Fibroblast of skin of left quadriceps (primary cell): ENCODE data around the gene SPEF1.
"Not testable (repeated sequence)": the region's sequence is repeated elsewhere in the genome, so short reads cannot be mapped to it uniquely, and the experiment has no call there.

Experiments
- DNase-seq, 2 experiments: peaks; one replicate each; pipeline ENCODE4 v3.0.0-alpha.2; 2013; ENCODE audit warnings: low read depth in 2 of 2

Gene SPEF1, protein sequence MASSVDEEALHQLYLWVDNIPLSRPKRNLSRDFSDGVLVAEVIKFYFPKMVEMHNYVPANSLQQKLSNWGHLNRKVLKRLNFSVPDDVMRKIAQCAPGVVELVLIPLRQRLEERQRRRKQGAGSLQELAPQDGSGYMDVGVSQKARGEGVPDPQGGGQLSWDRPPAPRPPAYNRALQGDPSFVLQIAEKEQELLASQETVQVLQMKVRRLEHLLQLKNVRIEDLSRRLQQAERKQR

DNA sequence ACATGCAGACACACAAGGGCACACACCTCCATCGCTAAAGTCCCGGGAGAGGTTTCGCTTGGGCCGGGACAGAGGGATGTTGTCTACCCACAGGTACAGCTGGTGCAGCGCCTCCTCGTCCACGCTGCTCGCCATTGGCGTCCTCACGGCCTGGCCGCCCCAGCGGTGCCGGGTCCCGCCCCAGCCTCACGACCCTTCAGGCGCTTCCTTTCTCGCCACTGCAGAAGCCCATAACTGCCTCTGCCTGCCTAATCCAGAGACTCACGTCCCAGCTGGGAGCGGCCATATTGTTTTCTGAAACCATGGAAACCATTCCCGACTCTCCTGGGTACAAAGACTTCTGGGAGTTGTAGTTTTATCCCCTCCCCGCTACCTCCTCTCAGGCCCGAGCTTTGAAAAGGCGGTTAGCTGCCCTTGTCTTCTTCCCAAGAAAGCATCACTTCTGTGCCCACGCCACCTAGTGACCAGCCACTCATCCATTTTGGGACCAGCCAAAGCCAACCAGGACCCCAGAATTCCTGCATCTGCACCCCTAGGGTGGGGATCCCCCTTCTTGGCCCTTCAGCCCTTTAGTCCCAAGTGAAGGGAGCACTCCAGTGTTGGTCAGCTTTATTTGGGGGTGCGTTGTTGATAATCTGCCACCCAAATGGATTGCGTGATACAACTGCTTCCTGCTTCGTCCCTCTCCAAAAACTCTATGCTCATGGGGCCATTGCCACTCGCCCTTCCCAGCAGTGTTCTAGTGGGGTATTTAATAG lies at the start of gene SPEF1:
Gene SPEF1, minus strand, starts transcription at position 296 of the 758 bp plus-strand sequence. Its CDS starts 161 bp downstream, at position 135.
- peak; percentile 83 to 86 for DNase-seq

DNA sequence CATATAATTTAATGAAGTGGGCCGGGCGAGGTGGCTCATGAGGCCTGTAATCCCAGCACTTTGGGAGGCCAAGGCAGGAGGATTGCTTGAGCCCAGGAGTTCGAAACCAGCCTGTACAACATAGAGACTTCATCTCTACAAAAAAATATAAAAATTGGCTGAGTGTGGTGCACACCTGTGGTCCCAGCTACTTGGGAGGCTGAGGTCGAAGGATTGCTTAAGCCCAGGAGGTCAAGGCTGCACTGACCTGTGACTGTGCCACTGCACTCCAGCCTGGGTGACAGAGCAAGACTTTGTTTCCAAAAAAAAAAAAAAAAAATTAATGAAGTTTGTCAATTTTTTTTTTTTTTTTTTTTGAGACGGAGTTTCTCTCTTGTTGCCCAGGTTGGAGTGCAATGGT lies 48.6 kb upstream of the SPEF1 start:
- DNase-seq: not testable (repeated sequence)

DNA sequence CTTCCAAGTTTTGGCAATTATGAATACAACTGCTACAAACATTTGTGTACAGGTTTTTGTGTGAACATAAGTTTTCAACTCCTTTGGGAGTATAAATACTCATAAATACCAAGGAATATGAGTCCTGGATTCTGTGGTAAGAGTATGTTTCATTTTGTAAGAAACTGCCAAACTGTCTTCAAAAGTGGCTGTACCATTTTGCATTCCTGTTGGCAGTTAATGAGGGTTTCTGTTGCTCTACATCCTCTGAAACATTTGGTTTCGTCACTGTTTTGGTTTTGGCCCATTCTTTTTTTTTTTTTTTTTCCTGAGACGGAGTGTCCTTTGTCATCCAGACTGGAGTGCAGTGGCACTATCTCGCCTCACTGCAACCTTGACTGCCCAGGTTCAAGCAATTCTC lies 47.5 kb upstream of the SPEF1 start:
- no peak for DNase-seq

DNA sequence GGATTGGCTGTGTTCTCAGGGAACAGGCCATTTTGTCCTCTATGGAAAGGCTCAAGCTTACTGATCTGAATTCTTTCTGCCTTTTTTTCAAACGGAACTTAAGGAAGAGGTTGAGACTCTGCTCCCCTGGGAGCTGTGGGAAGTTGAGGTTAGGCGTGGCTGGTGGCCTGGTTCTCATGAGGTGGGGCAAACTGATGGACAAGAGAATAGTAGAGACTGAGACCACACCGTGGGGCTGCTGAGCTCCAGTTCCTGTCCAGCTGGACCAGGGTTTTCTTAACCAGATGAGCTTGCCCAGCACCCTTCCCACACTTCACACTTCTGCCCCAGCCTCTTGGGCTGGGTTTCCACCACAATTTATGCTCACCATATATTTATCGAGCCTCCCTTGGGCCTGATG lies 45.2 kb upstream of the SPEF1 start:
- no peak for DNase-seq

DNA sequence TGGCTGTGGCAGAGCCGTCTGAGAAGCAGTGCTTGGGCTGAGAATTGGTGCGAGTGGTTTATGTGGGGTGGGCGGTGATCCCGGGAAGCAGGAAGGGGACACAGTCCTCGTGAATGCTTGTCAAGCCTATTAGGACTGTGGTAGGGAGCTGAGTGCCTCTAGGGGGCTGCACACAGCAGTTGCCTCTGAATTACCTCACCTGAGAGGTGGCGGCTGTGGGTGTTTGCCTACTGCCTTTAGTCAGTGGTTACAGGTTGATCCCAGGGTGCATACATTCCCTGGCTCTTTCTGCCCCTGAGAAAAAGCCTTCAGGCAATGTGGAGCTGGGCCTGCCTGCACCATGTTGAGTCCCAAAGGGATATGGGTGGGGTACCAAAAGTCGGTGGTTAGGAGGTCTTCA lies 44.3 kb upstream of the SPEF1 start:
- DNase-seq: no peak

DNA sequence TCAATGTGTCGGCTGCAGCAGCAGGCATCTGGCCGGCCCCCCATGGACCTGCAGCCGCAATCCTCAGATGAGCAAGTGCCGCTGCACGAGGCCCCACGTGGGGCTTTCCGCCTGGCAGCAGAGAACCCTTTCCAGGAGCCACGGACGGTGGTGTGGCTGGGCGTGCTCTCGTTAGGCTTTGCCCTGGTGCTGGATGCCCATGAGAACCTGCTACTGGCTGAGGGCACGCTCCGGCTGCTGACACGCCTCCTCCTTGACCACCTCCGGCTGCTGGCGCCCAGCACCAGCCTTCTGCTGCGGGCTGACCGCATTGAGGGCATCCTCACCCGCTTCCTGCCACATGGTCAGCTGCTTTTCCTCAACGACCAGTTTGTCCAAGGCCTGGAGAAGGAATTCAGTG lies 42.6 kb upstream of the SPEF1 start:
- no peak for DNase-seq

DNA sequence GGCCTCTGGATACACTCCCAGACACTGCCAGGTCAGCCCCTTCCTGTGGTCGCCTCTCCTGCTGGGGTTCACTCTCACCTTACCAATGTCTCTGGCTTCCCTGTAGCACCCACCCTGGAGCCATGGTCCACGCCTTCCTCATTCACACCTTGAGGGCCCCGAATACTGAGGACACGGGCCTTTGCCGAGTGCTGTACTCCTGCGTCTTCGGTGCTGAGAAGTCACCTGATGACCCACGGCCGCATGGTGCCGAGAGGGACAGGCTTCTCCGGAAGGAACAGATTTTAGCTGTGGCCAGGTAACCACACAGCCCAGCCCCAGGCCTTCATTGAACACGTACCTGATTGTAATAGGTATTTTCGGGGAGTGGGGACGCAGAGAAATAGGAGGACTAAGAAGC lies 40.7 kb upstream of the SPEF1 start:
- no peak for DNase-seq

DNA sequence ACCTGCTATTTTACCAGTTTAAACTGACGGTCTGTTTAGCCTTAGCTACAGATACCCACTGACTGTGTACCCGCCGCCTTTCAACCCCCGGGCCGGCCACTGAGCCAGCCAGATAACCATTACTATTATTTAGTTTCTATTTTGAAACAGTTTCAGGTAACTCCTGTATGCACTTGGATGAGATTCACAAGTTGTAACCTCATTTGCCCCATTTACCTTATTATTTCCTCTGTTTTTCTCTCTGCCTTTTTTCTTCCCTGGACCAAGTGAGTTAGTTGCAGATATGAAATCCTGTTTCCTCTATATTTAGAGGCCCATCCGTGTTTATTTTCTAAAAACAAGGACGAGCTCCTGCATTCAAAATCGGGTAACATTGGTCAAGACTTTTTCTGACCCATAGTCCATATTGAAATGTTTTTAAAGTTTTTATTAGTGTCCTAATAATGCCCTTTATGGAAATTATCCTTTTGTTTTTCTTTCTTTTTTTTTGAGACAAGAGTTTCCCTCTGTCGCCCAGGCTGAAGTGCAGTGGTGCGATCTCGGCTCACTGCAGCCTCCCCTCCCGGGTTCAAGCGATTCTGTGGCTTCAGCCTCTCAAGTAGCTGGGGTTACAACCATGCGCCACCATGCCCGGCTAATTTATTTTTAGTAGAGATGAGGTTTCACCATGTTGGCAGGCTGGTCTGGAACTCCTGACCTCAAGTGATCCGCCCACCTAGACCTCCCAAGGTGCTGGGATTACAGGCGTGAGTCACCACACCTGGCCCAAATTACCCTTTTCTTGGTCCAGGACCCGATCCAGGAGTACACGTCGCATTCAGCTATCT lies 39.9 kb upstream of the SPEF1 start:
- no peak for DNase-seq

DNA sequence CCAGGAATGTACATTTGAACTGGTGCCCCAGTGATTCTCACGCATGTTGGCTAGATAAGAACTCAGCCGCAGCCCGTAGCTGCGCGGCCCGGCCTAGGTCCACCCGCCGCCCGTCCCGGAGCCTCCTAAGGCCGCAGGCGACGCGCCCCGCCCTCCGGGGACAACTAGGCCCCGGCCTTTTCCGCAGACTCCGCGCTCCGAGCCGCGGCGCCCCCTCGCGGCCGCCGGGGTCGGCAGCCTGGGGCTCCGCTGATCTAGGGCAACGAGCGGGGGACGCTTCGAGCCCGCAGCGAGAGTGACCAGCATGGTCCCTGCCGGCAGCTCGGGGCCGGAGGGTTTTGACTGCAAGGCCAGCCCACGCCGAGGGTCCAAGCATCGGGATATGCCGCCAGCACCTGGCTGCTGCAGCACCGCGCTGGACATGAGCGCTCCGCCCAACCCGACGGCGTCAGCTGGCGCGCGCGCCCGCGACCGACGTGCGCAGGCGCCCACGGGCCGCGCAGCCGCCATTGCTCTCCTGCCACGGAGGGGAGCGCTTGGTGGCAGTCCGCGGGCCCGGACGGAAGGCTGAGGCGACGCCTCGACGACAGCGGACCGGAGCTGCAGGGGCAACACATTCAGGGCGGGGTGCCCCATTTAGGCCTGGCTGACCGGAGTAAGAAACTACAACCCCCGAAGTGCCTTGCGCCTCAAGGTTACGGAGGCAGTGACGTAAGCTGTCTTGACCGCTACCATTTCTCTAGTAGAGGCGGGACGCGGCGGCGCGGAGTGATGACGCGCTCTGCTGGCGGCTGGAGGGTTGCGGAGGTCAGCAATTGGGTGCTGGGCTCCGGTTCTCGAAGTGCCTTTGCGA lies 39.0 kb upstream of the SPEF1 start, which contains the start of gene AP5S1:
Gene AP5S1, plus strand, starts transcription at position 500 of the 853 bp plus-strand sequence. CDS start 1,571 bp downstream, outside the sequence.
- peak; percentile 88 to 89 for DNase-seq

DNA sequence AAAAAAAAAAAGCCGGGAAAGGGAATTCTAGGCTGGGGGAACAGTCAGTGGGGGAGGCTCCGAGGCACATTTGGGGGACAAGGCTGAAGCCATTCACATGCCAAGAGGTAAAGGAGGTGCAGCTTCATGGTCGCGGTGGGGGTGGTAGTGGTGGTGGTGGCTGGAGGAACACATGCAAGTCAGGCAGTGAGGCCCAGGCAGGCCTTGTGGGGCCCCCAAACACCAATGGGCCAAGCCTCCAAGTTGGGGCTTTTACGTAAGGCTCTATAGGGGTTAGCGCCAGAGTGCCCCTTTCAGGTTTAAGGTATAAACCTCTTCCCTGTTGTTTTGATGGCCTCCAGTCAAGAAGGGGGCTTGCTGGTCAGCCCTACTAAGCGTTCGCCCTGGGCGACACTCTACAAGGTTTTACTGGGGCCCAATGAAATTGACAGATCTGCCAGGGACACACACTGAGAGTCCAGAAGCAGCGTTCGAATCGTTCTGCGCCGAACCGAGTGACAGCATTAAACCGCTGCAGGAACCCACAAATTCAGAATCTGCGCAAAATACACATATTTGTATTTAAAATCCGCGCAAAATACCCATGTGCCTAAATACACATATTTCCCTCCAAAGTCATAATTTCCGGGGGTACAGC lies 38.3 kb upstream of the SPEF1 start:
- no peak for DNase-seq

DNA sequence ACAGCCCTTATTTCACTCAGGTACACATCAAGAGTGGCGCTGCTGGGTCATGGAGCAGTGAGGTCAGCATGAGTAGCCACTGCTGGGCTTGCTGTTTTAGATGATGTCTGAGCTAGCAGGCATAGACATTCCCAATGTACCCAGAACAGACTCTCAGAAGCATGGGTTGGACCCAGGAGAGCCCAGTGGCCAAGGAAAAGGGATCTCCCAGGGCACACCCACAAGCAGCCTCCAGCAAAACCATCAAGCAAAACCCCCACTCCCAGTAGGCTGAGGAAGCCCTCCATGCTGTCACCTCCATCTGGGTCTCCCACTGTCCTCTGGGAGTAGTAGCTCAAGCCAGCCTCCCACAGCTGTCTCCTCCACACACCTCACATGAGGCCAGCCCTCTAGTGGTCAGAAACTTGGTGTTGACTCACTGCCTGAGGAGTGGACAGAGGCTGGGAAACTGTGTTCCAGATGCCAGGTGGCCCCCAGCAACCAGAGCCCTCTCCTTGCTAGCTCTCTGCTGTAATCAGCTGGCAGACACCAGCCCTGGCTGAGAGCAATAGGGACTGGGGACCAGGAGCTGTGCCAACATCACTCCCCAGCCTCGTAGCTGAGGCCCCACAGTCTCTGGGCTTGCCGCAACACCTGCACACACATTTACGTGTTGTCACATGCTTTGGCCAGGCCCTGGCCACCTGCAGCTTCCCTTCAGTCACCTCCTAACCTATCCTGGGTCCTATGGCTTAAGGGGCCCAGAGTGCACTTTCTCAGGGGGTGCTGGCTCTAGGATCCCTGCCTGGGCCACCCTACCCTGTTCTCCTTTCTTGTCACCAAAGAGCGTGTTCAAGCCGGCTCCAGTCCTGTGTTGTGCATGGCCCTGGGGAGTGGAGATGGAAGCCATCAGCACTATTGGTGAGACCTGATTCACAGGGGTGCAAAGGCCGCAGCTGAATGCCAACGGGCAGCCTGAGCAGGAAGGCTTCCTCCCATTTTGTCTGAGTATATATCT lies 37.2 kb upstream of the SPEF1 start:
- DNase-seq: peak in 1 of 2 experiments; percentile 43

DNA sequence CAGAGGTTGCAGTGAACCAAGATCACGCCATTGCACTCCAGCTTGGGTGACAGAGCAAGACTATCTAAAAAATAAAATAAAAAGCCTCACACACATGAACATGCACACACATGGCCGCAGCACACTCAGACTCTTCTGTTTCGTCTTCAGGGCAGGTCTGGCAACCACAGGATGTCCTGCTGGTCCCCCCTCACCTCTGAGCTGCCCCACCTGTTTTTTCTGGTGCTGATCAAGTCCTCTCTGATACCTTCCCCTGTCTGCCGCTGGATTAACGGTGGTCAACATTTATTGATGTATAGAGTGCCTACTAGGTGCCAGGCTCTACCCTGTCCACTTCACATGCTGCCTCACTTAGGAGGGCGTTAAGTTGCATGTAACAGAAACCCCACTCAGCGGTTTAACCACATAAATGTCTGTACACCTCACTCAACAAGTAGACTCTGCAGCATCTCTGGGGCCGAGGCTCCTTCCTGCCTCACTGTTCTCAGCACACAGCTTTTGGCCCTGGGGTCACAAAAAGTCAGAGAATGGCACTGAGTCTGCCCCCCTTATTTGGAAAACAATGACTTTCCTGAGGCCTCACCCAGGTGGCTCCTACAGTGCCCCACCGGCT lies 34.6 kb upstream of the SPEF1 start:
- DNase-seq: no peak

DNA sequence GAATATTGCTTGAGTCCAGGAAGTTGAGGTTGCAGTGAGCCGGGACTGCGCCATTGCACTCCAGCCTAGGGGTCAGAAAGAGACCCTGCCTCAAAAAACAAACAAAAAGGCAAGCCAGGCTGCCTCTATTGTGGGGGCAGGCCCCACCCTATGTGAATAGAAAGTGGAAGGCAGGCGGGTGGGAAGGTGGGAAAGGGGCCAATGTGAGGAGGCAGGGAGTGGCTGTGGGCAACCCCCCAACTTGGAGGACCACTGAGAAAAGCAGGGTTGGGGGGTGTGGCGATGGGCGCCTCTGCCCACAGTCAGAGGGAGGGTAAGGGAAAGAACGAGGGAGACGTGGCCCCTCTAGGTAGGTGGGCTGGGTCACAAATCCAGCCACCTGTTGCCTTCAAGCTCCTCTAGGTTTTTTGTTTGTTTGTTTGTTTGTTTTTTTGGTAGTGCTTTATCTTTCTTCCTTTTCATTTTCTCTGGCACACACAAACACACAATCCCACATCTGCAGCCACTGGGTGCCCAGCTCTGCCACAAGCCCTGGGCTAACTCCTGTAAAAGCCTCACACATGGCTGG lies 33.8 kb upstream of the SPEF1 start:
- no peak for DNase-seq

DNA sequence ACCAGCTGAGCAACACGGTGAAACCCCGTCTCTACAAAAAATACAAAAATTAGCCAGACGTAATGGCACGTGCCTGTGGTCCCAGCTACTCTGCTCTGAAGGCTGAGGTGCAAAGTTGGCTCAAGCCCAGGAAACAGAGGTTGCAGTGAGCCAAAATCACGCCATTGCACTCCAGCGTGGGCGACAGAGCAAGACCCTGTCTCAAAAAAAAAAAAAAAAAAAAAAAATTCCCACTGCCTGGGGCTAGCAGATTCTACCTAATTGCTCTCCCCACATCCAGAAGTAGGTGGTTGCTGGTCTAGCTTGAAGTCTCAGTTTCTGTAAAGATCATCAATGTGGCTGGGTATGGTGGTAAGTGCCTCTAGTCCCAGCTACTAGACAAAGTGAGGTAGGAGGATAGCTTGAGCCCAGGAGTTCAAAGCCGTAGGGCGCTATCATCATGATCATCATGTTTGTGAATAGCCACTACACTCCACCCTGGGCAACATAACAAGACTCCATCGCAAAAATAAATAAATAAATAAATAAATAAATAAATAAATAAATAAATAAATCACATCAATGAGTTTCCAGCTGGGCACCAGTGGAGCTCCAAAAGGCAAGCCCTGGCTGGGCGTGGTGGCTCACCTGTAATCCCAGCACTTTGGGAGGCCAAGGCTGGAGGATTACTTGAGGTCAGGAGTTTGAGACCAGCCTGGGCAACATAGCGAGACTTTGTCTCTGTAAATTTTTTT lies 32.8 kb upstream of the SPEF1 start:
- DNase-seq: no peak

DNA sequence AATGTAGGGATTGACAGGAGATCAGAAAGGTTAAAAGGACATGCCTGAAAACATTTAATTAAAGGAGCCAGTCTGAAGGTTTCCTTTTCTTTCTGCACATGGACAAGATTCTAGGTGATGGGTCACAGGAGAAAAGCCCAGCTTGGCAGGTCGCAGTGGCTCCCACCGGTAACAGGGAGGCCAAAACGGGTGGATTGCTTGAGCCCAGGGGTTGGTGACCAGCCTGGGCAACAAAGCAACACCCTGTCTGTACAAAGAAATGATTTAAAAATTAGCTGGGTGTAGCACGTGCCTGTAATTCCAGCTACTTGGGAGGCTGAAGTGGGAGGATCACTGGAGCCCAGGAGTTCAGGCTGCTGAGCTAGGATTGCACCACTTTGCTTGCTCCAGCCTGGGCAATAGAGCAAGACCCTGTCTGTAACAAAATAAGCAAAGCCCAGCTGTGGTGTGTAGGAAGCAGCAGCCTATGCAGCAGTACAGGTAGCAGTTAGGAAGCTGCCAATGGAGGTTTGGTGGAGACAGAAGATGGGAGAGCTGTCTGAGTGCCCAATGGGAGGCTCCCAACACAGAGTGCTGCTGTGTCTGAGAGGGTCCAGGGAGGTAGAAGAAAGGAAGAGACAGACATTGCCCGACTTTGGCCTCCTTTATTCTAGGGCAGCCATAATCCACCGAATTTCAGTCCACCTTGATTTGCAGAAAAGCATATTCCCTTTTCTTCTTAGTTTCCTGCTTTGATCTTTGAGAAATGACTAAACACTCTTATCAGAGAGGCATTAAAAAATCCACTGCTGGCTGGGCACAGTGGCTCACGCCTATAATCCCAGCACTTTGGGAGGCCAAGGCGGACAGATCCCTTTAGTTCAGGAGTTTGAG lies 32.0 kb upstream of the SPEF1 start:
- no peak for DNase-seq

DNA sequence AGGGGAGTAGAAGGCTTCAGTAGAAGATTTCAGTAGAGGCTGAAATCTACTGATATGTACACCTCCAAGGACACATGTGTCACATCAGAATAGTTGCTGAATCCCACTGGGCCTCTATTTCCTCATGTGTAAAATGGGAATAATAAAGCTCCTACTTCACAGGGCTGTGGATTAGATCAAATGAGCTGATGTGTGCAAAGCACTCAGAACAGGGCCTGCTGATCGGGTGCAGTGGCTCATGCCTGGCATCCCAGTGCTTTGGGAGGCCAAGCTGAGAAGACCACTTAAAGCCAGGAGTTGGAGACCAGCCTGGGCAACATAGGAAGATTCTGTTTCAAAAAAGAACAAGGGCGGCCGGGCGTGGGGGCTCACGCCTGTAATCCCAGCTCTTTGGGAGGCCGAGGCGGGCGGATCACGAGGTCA lies 31.0 kb upstream of the SPEF1 start:
- no peak for DNase-seq
